H1 (cell line): ENCODE data around the gene PRRC2C. TPM values are rescaled to one million over a fixed set of nuclear protein-coding genes. Genes with fewer than 3 reads are reported as not detected.

Experiments
- CTCF ChIA-PET: fragments of 300-600 bp; sonication (Branson Sonifier 250); formaldehyde crosslinking; loops from one replicate; lab custom pipeline; 2021; ENCODE audit not compliant: partially characterized antibody; lab: Charles Lee
- POLR2A ChIA-PET: fragments of 300-600 bp; sonication (Branson Sonifier 250); formaldehyde crosslinking; loops from one replicate; lab custom pipeline; 2021; ENCODE audit warnings: inconsistent platforms; ENCODE audit not compliant: partially characterized antibody; lab: Charles Lee
- DNase-seq, 2 experiments: peaks; one replicate each; pipeline versions ENCODE4 v3.0.0 to v3.0.0-alpha.2; 2010 to 2022; ENCODE audit warnings: low spot score in 2 of 2, low read depth in 1 of 2, mixed read lengths in 1 of 2
- FAIRE-seq: peaks from 2 replicates; lab custom pipeline; 2011; peaks lifted over from hg19 to GRCh38; lab: Jason Lieb, UNC
- H2AFZ ChIP-seq: 2 replicates; pipeline ENCODE4 v1.8.1; 2012; ENCODE audit warnings: low read length, inconsistent platforms
- H2AK5ac ChIP-seq: 2 replicates; pipeline ENCODE4 v1.6.1; 2013; ENCODE audit warnings: low read depth, low read length
- H2BK120ac ChIP-seq: replicated peaks from 2 replicates; pipeline ENCODE3; 2013; ENCODE audit warnings: low read depth, low read length, inconsistent platforms
- H2BK12ac ChIP-seq: 2 replicates; pipeline ENCODE4 v1.6.1; 2013; ENCODE audit warnings: low read depth, low read length
- H2BK15ac ChIP-seq: 2 replicates; pipeline ENCODE4 v1.6.1; 2013; ENCODE audit warnings: low read length
- H2BK20ac ChIP-seq: 2 replicates; pipeline ENCODE4 v1.6.1; 2013; ENCODE audit warnings: low read length
- H2BK5ac ChIP-seq: 2 replicates; pipeline ENCODE4 v1.6.1; 2013; ENCODE audit warnings: low read depth, low read length
- H3K14ac ChIP-seq: 2 replicates; pipeline ENCODE4 v1.6.1; 2013; ENCODE audit warnings: inconsistent platforms; ENCODE audit not compliant: insufficient read length
- H3K18ac ChIP-seq: 2 replicates; pipeline ENCODE4 v1.6.1; 2013; ENCODE audit warnings: low read length; ENCODE audit errors: extremely low read depth
- H3K23ac ChIP-seq: 2 replicates; pipeline ENCODE4 v1.6.1; 2013; ENCODE audit warnings: inconsistent platforms; ENCODE audit not compliant: insufficient read length
- H3K23me2 ChIP-seq: 2 replicates; pipeline ENCODE4 v1.6.1; 2013; ENCODE audit warnings: low read depth, low read length
- H3K27ac ChIP-seq: 2 replicates; pipeline ENCODE4 v1.6.1; 2011; ENCODE audit warnings: low read depth, low read length, inconsistent platforms
- H3K27me3 ChIP-seq, 4 experiments: replicated peaks in 1 of 4; 1 replicate in 1 of 4; 2 replicates in 3 of 4; pipeline versions ENCODE4 v1.6.1 to v1.8.1; 2011 to 2013; ENCODE audit warnings: low read length in 3 of 4, mild to moderate bottlenecking in 3 of 4, inconsistent platforms in 2 of 4, mixed read lengths in 2 of 4, moderate library complexity in 1 of 4; ENCODE audit not compliant: control insufficient read depth in 3 of 4, insufficient read depth in 3 of 4; ENCODE audit errors: extremely low read depth in 1 of 4
- H3K36me3 ChIP-seq, 4 experiments: 2 replicates each; pipeline versions ENCODE4 v1.6.1 to v1.8.1; 2011 to 2013; ENCODE audit warnings: mild to moderate bottlenecking in 4 of 4, low read length in 3 of 4, moderate library complexity in 2 of 4, control low read depth in 1 of 4, inconsistent platforms in 1 of 4; ENCODE audit not compliant: insufficient read depth in 4 of 4, control insufficient read depth in 2 of 4
- H3K4ac ChIP-seq: replicated peaks from 2 replicates; pipeline ENCODE3; 2013; ENCODE audit warnings: low read length, low read depth, mixed read lengths, inconsistent platforms; ENCODE audit not compliant: insufficient read length
- H3K4me1 ChIP-seq, 4 experiments: replicated peaks in 1 of 4; 1 replicate in 1 of 4; 2 replicates in 3 of 4; pipeline versions ENCODE4 v1.6.1 to v1.8.1; 2011 to 2013; ENCODE audit warnings: low read length in 3 of 4, inconsistent platforms in 2 of 4, mixed read lengths in 1 of 4; ENCODE audit not compliant: insufficient read depth in 4 of 4, control insufficient read depth in 3 of 4
- H3K4me2 ChIP-seq, 2 experiments: 2 replicates each; pipeline versions ENCODE4 v1.6.1 to v1.8.1; 2011 to 2013; ENCODE audit warnings: low read depth in 2 of 2, low read length in 2 of 2, control low read depth in 1 of 2, inconsistent platforms in 1 of 2, mild to moderate bottlenecking in 1 of 2; ENCODE audit not compliant: insufficient read depth in 1 of 2
- H3K4me3 ChIP-seq, 4 experiments: fragments of 200-600, 300-600 bp in 1 of 4; sonication (generic), shearing (Covaris generic), sonication (Bioruptor Twin) in 1 of 4; 2 replicates each; pipeline versions ENCODE4 v1.5.1 to v1.8.1; 2011 to 2016; ENCODE audit warnings: low read length in 4 of 4, low read depth in 3 of 4, control low read depth in 2 of 4, inconsistent platforms in 2 of 4, mild to moderate bottlenecking in 2 of 4, mixed read lengths in 1 of 4, moderate library complexity in 1 of 4; ENCODE audit not compliant: insufficient read depth in 2 of 4; ENCODE audit errors: extremely low read depth in 1 of 4
- H3K56ac ChIP-seq: replicated peaks from 2 replicates; pipeline ENCODE3; 2013; ENCODE audit warnings: low read depth, mild to moderate bottlenecking, mixed read lengths, low read length, inconsistent platforms; ENCODE audit not compliant: insufficient read length
- H3K79me1 ChIP-seq: 2 replicates; pipeline ENCODE4 v1.6.1; 2013; ENCODE audit warnings: low read depth, low read length, control low read depth
- H3K79me2 ChIP-seq, 2 experiments: 2 replicates each; pipeline versions ENCODE4 v1.6.1 to v1.8.1; 2012 to 2013; ENCODE audit warnings: low read length in 2 of 2, mild to moderate bottlenecking in 2 of 2, inconsistent platforms in 1 of 2; ENCODE audit not compliant: insufficient read depth in 2 of 2, control insufficient read depth in 1 of 2
- H3K9ac ChIP-seq, 4 experiments: replicated peaks in 1 of 4; 1 replicate in 1 of 4; 2 replicates in 3 of 4; pipeline versions ENCODE4 v1.6.1 to v1.8.1; 2011 to 2013; ENCODE audit warnings: low read depth in 3 of 4, low read length in 3 of 4, control low read depth in 2 of 4, mild to moderate bottlenecking in 2 of 4, moderate library complexity in 2 of 4, inconsistent platforms in 1 of 4; ENCODE audit errors: extremely low read depth in 1 of 4
- H3K9me3 ChIP-seq, 2 experiments: 2 replicates each; pipeline versions ENCODE4 v1.6.1 to v1.8.1; 2012 to 2013; ENCODE audit warnings: mild to moderate bottlenecking in 2 of 2, moderate library complexity in 2 of 2, control low read depth in 1 of 2, inconsistent platforms in 1 of 2, low read depth in 1 of 2, low read length in 1 of 2, mixed read lengths in 1 of 2; ENCODE audit not compliant: insufficient read depth in 2 of 2
- H4K20me1 ChIP-seq, 2 experiments: replicated peaks in 1 of 2; 2 replicates each; pipeline versions ENCODE3 to v1.8.1; 2011 to 2013; ENCODE audit warnings: inconsistent platforms in 2 of 2, low read length in 2 of 2, mild to moderate bottlenecking in 1 of 2; ENCODE audit not compliant: insufficient read depth in 2 of 2, control insufficient read depth in 1 of 2
- H4K5ac ChIP-seq: 2 replicates; pipeline ENCODE4 v1.6.1; 2013; ENCODE audit warnings: low read length, low read depth, mixed read lengths, inconsistent platforms; ENCODE audit not compliant: insufficient read length
- H4K8ac ChIP-seq: 2 replicates; pipeline ENCODE4 v1.8.0; 2013; ENCODE audit warnings: mild to moderate bottlenecking, moderate library complexity, low read length, inconsistent platforms; ENCODE audit not compliant: insufficient read depth; ENCODE audit errors: extremely low read depth
- H4K91ac ChIP-seq: replicated peaks from 2 replicates; pipeline ENCODE3; 2013; ENCODE audit warnings: low read length, mixed read lengths, inconsistent platforms; ENCODE audit not compliant: insufficient read length
- CTBP2 ChIP-seq: IDR thresholded peaks from 2 replicates; pipeline ENCODE4 v1.7.0; 2011; ENCODE audit warnings: borderline replicate concordance, mild to moderate bottlenecking, moderate library complexity, mixed read lengths, low read length; ENCODE audit not compliant: insufficient read depth, insufficient read length
- KDM4A ChIP-seq: IDR thresholded peaks from one replicate; pipeline ENCODE4 v1.7.1; 2012; ENCODE audit warnings: low read depth, mild to moderate bottlenecking, moderate library complexity, low read length, inconsistent platforms; ENCODE audit not compliant: severe bottlenecking
- MAFK ChIP-seq: IDR thresholded peaks from 2 replicates; pipeline ENCODE4 v1.6.1; 2012; ENCODE audit warnings: low read depth, mild to moderate bottlenecking, improper control_type of control experiment, low read length
- MAX ChIP-seq: IDR thresholded peaks from 2 replicates; pipeline ENCODE4 v1.6.1; 2012; ENCODE audit warnings: inconsistent platforms
- NANOG ChIP-seq: IDR thresholded peaks from 2 replicates; pipeline ENCODE4 v1.6.1; 2011; ENCODE audit warnings: low read length, low read depth, mild to moderate bottlenecking, inconsistent platforms; ENCODE audit not compliant: insufficient read depth, poor library complexity, severe bottlenecking
- POU5F1 ChIP-seq: IDR thresholded peaks from 2 replicates; pipeline ENCODE4 v1.6.1; 2011; ENCODE audit warnings: low read depth, mild to moderate bottlenecking, low read length, moderate library complexity
- RBBP5 ChIP-seq: IDR thresholded peaks from 2 replicates; pipeline ENCODE4 v1.7.1; 2012; ENCODE audit warnings: low read depth, mild to moderate bottlenecking, inconsistent platforms, low read length, moderate library complexity, borderline replicate concordance
- SP1 ChIP-seq: IDR thresholded peaks from 2 replicates; pipeline ENCODE4 v1.6.1; 2011; ENCODE audit warnings: low read depth, low read length
- SP2 ChIP-seq: IDR thresholded peaks from 2 replicates; pipeline ENCODE4 v1.6.1; 2012; ENCODE audit warnings: mild to moderate bottlenecking, low read length, inconsistent platforms
- SP4 ChIP-seq: IDR thresholded peaks from 2 replicates; pipeline ENCODE4 v1.6.1; 2012; ENCODE audit warnings: low read length, inconsistent platforms
- SUZ12 ChIP-seq: fragments of 200-600 bp; sonication (generic); IDR thresholded peaks from 2 replicates; pipeline ENCODE4 v1.6.1; 2012; ENCODE audit warnings: mild to moderate bottlenecking, inconsistent platforms, low read length, moderate library complexity, mixed read lengths
- TAF7 ChIP-seq: optimal IDR thresholded peaks from 2 replicates; pipeline ENCODE3; 2011; ENCODE audit warnings: low read depth, mild to moderate bottlenecking, inconsistent platforms, low read length, moderate library complexity, borderline replicate concordance
- TEAD4 ChIP-seq: IDR thresholded peaks from 2 replicates; pipeline ENCODE4 v1.6.1; 2012; ENCODE audit warnings: low read depth, low read length, inconsistent platforms, mixed read lengths
- WGBS, 2 experiments: shearing (Covaris generic) in 1 of 2; methylation state at CpG; one replicate each; pipeline versions ENCODE4 v1.1.6 to v1.1.7; 2013 to 2015; ENCODE audit warnings: low lambda C conversion rate in 2 of 2, mixed read lengths in 2 of 2, inconsistent platforms in 1 of 2, low coverage in 1 of 2, missing lambda C conversion rate in 1 of 2; ENCODE audit not compliant: insufficient replicate concordance in 2 of 2, insufficient coverage in 1 of 2, insufficient read length in 1 of 2; ENCODE audit errors: extremely low coverage in 1 of 2, missing lambda C conversion rate in 1 of 2; 5-methylcytosine and 5-hydroxymethylcytosine counted together
- polyA plus RNA-seq, 7 experiments: library from polyadenylated mRNA; depleted of rRNA in 3 of 7; stranded (reverse) in 5 of 7; unstranded in 2 of 7; fragments of >200 nt in 5 of 7; fragments of 200-250 nt in 2 of 7; gene quantifications; 1 replicate in 5 of 7; 2 replicates in 1 of 7; 4 replicates in 1 of 7; pipeline versions ENCODE4 v1.2.1 to v1.2.3, GENCODE V29; 2011 to 2013; ENCODE audit warnings: missing spikeins in 2 of 7, mixed read lengths in 2 of 7
- total RNA-seq: library from RNA; stranded (reverse); fragmentation: NEBNext Ultra II Directional; extraction: Animal tissue kit (Norgen Biotek cat#: 25700); gene quantifications from 2 replicates; pipeline ENCODE4 v1.2.1, GENCODE V29; 2021

Gene PRRC2C
- total and polyA plus RNA-seq, 2 of the 8 experiments (the other 6 are each of a cell fraction or from before 2014, with no cell fraction given), result 125 to 264 TPM

GRCh38 chr1:171610385-171610784, 125.1 kb downstream of the PRRC2C start:
- Histone ChIP-seq H2BK15ac (no peak overlapping the region), H4K91ac (no peak overlapping the region), H3K9me3 (no peaks in the 10 kb centered on the region), H3K4me2 (no peak overlapping the region), H3K23ac (no peak overlapping the region), H2BK12ac (no peak overlapping the region), H2BK120ac (no peak overlapping the region), H4K8ac (no peak overlapping the region), H2AFZ (no peak overlapping the region), H3K36me3 (no peaks in the 10 kb centered on the region), H3K18ac (no peak overlapping the region), H3K27me3 (no peaks in the 10 kb centered on the region), H3K14ac (no peak overlapping the region), H3K9ac (no peak overlapping the region), H3K27ac (no peak overlapping the region), H2AK5ac (no peak overlapping the region), H3K56ac (no peak overlapping the region), H3K79me2 (no peaks in the 10 kb centered on the region), H3K4ac (no peak overlapping the region), H3K4me3 (no peak overlapping the region), H4K20me1 (no peaks in the 10 kb centered on the region), H3K4me1 (no peaks in the 10 kb centered on the region), H4K5ac (no peak overlapping the region), H2BK5ac (no peak overlapping the region), H2BK20ac (no peak overlapping the region), H3K79me1 (no peaks in the 10 kb centered on the region), H3K23me2 (no peaks in the 10 kb centered on the region)
- CTCF ChIA-PET, result no interaction called here
- DNase-seq (no peak), FAIRE-seq (no peak)
- POLR2A ChIA-PET, result no interaction called here
- 81% methylated on average over 2 of the region's 2 CpGs; no CpG with 5 or more reads in 1 of the 2 experiments for WGBS, 2 experiments
- TF ChIP-seq SP2 (no peak), POU5F1 (no peak), SP4 (no peak), CTBP2 (no peak), MAFK (no peak), NANOG (no peak), SUZ12 (no peak), MAX (no peak), TAF7 (no peak), TEAD4 (no peak), KDM4A (no peak), SP1 (no peak), RBBP5 (no peak)
